ENCODE results near the gene PTPN1. TPM values are rescaled to one million over a fixed set of nuclear protein-coding genes. Genes with fewer than 3 reads are reported as not detected.
"Not testable (repeated sequence)": the region's sequence is repeated elsewhere in the genome, so short reads cannot be mapped to it uniquely, and the experiment has no call there.

PTPN1 gene
- total RNA-seq, 4 donors from 2014 or later = 22.2 to 107 (median 42.7) TPM

DNA sequence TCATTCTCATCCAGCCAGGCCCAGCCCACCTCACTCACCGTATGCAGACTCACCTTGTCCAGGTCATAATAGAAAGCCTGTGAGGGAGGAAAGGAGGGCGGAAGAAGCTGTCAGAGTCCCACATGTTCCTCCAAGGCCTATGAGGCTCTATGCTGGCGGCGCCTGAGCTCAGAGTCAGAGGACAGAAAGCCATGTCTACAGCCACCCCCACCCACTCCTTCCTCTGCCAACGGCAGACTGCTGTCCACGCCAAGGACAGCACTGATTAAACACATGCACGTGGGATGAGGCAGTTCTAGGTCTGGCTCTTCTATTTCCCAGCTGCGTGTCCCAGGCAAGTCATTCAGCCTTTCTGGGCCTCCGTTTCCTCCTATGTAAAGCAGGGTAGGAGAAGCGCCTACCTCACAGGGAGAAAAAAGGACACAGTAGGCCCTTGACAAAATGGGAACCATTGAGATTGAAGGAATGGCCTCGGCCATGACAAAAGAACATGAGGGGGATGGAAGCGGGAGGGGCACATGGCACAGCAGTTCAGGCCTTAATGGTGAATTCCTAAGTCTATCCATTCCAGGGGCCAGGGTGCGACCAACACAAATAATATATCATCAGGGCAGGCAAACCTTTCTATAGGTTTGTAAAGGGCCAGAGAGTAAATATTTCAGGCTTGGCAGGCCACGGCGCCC lies 101.1 kb downstream of the PTPN1 start:
- no peak for ATAC-seq (ENCODE audit: low FRiP score)
- TF ChIP-seq, protein P1, sequence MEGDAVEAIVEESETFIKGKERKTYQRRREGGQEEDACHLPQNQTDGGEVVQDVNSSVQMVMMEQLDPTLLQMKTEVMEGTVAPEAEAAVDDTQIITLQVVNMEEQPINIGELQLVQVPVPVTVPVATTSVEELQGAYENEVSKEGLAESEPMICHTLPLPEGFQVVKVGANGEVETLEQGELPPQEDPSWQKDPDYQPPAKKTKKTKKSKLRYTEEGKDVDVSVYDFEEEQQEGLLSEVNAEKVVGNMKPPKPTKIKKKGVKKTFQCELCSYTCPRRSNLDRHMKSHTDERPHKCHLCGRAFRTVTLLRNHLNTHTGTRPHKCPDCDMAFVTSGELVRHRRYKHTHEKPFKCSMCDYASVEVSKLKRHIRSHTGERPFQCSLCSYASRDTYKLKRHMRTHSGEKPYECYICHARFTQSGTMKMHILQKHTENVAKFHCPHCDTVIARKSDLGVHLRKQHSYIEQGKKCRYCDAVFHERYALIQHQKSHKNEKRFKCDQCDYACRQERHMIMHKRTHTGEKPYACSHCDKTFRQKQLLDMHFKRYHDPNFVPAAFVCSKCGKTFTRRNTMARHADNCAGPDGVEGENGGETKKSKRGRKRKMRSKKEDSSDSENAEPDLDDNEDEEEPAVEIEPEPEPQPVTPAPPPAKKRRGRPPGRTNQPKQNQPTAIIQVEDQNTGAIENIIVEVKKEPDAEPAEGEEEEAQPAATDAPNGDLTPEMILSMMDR (IDR thresholded peaks at IDR 0.05) = no peak
- DNase-seq (ENCODE audit: low spot score) = no peak

DNA sequence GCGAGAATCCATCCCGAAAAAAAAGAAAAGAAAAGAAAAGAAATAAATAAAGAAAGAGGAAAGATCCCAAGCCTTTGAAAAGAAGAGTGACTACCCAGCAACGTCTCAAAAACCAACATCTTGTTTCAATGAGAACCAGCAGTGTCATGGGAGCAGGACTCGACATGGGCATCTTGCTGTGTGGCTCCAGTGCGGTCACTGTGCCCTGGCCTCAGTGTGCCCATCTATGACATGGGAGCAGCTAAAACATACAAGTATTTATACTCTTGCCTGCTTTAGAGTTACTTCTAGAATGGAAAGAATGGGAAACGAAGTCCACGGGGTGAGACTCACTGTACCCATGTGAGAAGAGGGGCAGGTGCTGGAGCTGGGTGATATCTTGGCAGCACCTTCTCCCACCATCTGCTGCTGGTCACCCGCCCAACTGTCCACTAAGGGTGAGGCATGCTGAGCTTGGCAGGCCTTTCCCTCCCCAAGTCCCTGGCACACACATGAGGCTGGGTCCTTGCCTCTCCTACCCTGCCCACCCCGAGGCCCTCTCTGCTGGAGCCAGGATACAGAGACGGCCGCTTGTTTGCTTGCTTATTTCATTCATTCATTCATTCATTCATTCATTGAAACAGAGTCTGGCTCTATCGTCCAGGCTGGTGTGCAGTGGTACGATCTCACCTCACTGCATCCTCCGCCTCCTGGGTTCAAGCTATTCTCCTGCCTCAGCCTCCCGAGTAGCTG lies 103.4 kb downstream of the PTPN1 start:
- ATAC-seq (ENCODE audit: low FRiP score) = no peak
- TF ChIP-seq, protein P1 (IDR thresholded peaks at IDR 0.05) = no peak
- no peak for DNase-seq (ENCODE audit: low spot score)

DNA sequence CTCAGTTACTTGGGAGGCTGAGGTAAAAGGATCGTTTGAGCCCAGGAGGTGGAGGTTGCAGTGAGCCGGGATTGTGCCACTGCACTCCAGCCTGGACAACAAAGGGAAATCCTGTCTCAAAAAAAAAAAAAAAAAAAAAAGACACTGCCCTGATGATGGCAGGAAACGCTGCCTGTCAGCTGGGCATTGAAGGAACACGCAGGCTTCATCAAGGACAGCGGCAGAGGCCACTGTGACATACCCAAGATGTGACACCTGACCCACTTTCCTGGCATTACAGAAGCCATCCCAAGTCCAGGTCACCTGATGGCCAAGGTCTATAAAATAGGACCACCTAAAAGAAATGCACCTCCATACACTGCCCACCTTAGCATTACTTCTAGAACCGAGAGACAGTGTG lies 105.2 kb downstream of the PTPN1 start:
- DNase-seq (ENCODE audit: low spot score) (no peak), ATAC-seq (ENCODE audit: low FRiP score) (no peak)
- TF ChIP-seq, protein P1 (IDR thresholded peaks at IDR 0.05) = no peak

DNA sequence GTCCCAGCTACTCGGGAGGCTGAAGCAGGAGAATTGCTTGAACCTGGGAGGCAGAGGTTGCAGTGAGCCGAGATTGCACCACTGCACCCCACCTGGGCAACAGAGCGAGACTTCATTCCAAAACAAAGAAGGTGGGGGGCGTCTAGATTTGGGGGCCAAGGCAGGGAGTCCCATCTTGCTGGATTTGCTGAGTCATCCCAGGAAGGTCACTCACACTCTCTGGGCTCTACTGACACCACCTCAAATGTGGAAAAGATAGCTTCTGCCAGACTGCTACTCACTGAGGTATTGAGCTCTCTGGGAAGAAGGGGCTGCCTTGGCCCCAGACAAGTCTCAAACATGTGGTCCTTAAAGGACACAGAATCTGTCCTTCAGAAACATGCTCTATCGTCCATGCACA lies 106.8 kb downstream of the PTPN1 start:
- DNase-seq (ENCODE audit: low spot score) = no peak
- TF ChIP-seq, protein P1 (IDR thresholded peaks at IDR 0.05) = no peak
- ATAC-seq (ENCODE audit: low FRiP score) = no peak

DNA sequence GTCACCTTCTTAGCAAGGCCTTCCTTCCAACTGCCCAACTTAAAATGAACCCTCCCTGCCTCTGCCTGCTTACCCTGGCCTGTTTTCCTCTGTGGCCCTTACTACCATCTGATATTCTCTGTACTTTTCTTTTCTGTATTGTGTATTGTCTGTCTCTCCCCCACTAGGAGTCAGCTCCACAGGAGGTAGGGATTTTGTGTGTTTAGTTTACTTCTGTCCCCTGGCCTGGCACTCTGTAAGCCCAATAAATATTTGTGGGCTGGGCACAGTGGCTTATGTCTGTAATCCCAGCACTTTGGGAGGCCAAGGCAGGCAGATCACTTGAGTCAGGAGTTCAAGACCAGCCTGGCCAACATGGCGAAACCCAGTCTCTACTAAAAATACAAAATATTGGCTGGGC lies 108.4 kb downstream of the PTPN1 start:
- ATAC-seq (ENCODE audit: low FRiP score) (no peak), DNase-seq (ENCODE audit: low spot score) (no peak)
- TF ChIP-seq, protein P1 (IDR thresholded peaks at IDR 0.05) = no peak

DNA sequence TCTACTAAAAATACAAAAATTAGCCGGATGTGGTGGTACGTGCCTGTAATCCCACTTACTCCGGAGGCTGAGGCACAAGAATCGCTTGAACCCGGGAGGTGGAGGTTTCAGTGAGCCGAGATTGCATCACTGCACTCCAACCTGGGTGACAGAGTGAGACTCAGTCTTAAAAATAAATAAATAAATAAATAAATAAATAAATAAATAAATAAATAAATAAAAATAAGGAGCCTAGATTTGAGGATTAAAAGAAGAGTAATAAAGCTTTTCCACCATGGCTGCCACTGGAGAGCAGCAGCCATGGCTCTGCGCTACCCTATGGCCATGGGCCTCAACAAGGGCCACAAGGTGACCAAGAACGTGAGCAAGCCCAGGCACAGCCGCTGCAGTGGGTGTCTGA lies 110.3 kb downstream of the PTPN1 start:
- ATAC-seq (ENCODE audit: low FRiP score); DNase-seq (ENCODE audit: low spot score): not testable (repeated sequence)

DNA sequence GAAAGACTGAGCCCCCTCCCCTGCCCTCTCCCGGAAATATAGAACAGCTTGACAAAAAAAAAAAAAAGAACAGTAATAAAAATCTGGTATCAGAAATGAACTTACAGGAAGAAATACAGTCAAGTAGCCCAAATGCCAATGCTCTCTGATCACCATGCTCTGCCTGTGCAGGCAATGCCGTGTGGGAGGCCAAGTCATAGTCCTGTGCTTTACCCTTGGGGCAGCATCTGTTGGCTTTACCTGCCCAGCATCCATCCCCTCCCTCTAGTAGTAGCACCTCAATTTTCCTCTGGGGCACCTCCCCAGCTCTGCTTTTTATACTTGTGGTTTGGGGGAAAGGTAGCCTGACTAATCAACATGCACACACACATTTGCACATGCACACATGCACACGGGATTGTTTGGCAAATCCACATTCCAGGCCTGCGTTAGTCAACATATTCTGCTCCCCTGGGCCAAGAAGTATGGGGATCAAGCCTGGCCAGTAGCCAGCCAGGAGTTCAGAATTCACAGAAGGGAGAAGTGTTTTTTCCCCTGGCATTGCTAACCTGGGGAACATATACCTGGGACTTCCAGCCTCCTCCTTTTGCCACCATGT lies 111.0 kb downstream of the PTPN1 start:
- DNase-seq (ENCODE audit: low spot score) = no peak
- no peak for ATAC-seq (ENCODE audit: low FRiP score)
- TF ChIP-seq, protein P1 (IDR thresholded peaks at IDR 0.05) = no peak

Data from omental fat pad (tissue), 4 donors.